CD4-positive, alpha-beta T cell treated with Interleukin-2 at 100 ng/mL for 4 hours (primary cell): ENCODE measurements around the gene EPC1.
"Not testable (repeated sequence)": the region's sequence is repeated elsewhere in the genome, so short reads cannot be mapped to it uniquely, and the experiment has no call there.

Experiments used
- DNase-seq: peaks from one replicate; pipeline ENCODE4 v3.0.0-alpha.2; 2020; ENCODE audit warnings: low spot score

EPC1 gene

DNA sequence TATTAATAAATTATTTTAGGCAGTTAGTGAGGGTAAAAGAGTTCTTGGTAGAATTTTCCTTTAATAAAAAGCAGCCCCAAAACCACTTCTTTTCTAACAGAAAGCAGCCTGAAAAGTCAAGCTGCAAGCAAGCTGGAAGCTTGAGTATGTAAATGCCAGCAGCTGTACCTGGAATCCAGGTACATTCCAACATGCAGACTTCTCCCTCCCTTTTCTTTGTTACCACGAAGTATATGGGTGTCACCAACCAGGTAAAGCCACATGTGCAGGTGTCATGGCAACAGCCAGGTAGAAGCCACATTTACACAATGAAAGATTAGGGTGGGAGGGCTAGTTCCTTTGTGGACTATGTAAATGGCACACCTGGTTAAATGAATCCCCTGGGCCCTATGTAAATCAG is 114.6 kb downstream of the EPC1 start:
- no peak for DNase-seq

DNA sequence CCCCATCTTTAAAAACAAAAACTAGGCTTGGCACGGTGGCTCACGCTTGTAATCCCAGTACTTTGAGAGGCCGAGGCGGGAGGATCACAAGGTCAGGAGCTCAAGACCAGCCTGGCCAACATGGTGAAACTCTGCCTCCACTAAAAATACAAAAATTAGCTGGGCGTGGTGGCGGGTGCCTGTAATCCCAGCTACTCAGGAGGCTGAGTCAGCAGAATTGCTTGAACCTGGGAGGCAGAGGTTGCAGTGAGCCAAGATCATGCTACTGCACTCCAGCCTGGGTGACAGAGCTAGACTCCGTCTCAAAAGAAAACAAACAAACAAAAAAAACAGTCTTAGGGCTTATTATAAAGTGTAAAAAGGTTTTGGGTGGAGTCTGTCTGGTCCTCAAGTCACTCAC is 117.2 kb downstream of the EPC1 start:
- not testable (repeated sequence) for DNase-seq

DNA sequence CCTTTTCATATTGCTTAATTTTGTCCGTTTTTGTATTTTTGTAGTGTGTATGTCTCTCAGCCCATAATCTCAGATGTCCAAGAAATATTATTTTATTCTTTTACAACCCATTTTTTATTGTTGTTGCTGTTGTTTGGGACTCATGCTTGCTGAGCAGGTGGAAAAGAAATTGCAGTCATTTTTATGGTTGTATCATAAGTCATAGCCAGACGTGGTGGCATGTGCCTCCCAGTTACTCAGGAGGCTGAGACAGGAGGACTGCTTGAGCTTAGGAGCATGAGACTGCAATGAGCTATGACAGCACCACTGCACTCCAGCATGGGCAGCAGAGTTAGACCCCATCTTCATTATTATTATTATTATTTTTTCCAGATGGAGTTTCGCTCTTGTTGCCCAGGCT is 117.8 kb downstream of the EPC1 start:
- DNase-seq: no peak

DNA sequence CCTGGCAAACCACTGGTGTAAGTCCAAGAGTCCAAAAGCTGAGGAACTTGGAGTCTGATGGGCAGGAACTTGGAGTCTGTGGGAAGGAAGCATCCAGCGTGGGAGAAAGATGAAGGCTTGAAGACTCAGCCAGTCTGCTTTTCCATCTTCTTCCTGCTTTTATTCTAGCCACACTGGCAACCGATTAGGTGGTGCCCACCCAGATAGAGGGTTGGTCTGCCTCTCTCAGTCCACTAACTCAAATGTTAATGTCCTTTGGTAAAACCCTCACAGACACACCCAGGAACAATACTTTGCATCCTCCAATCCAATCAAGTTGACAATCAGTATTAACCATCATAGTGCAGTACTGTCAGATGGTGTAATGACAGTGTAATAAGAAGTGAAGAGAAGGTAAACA is 119.2 kb downstream of the EPC1 start:
- DNase-seq: no peak

DNA sequence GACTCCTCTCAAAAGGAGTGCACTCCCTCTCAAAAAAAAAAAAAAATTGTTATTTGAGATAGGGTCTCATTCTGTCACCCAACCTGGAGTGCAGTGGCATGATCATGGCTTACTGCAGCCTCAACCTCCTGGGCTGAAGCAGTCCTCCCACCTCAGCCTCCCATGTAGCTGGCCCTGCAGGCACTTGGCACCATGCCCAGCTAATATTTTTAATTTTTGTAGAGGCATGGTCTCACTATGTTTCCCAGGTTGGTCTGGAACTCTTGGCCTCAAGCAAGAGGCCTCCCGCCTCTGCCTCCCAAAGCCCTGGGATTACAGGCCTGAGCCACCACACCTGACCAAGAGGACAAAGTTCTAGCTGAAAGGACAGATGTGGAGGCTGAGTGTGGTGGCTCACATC is 120.3 kb downstream of the EPC1 start:
- DNase-seq: no peak

DNA sequence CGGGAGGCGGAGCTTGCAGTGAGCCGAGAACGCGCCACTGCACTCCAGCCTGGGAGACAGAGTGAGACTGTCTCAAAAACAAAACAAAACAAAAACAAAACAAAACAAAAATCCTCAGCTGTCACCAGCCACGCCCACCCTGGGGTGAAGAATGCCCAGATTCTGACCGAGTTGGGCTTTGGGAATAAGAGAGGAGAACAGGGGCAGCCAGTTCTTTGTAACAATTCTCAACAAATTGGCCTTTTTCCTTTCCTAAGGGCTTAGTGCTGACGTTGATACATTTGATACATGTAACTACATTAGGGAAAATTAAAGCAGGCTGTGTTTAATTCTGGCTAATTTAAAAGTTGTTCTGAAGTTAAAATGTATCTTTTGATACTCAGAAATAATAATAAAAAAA is 121.0 kb downstream of the EPC1 start:
- DNase-seq: no peak

DNA sequence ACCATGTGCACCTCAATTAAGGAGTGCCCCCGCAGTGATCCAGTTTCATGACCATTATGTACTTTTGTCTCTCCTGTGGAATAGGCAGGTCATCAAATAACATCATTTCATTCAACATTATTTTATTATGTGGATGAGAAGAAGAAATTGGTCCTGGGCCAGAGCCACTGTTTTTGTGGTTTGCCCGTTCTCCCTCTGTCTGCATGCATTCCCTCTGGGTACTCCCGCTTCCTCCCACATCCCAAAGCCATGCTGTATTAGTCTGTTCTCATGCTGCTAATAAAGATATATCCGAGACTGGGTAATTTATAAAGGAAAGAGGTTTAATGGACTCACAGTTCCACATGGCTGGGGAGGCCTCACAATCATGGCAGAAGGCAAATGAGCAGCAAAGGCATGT is 124.6 kb downstream of the EPC1 start:
- DNase-seq: not testable (repeated sequence)

DNA sequence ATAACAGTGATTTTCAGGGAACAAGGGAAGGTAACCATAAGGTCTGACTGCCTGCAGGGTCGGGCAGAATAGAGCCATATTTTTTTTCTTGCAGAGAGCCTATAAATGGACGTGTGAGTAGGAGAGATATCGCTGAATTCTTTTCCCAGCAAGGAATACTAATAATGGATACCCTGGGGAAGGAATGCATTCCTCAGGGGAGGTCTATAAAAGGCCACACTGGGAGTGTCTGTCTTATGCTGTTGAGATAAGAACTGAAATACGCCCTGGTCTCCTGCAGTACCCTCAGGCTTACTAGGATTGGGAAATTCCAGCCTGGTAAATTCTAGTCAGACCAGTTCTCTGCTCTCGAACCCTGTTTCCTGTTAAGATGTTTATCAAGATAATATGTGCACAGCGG is 127.8 kb downstream of the EPC1 start:
- DNase-seq: not testable (repeated sequence)

DNA sequence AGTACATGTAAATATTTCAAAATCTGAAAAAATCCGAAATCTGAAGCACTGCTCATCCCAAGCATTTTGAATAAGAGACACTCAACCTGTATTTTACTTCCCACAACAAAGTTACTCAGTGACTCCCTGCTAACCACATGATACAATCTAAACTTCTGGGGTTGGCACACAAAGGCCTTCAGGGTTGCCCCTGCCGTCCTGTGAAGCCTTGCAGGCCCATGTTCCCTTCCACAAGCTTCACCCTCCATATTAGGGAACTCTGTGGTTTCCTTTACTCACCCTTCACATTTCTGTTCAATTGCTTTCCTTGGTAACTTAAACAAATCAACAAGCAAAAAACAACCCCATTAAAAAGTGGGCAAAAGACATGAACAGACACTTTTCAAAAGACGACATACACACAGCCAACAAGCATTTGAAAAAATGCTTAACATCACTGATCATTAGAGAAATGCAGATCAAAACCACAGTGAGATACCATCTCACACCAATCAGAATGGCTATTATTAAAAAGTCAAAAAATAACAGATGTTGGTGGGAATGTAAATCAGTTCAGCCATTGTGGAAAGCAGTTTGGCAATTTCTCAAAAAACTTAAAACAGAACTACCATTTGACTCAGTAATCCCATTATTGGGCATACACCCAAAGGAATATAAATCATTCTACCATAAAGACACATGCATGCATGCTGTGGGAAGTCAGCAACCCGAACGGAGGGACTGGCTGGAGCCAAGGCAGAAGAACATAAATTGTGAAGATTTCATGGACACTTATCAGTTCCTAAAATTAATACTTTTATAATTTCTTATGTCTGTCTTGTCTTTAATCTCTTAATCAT is 128.5 kb downstream of the EPC1 start:
- DNase-seq: not testable (repeated sequence)
